Hepatocyte (in vitro differentiated cells): ENCODE results near the gene CMIP. TPM values are rescaled to one million over a fixed set of nuclear protein-coding genes. Genes with fewer than 3 reads are reported as not detected.
A peak's percentile ranks its signal among the peaks of the same experiment; 100 is the strongest.

Experiments
- DNase-seq: peaks from one replicate; pipeline ENCODE4 v3.0.0-alpha.2; 2016; ENCODE audit warnings: low spot score
- H2AFZ ChIP-seq: fragments of 200-600 bp; sonication (generic); 2 replicates; pipeline ENCODE4 v1.6.0; 2016; ENCODE audit warnings: antibody characterized with exemption, mild to moderate bottlenecking
- H3K27ac ChIP-seq: fragments of 200-600 bp; sonication (generic); 2 replicates; pipeline ENCODE4 v1.5.1; 2016; ENCODE audit warnings: mild to moderate bottlenecking
- H3K27me3 ChIP-seq: fragments of 200-600 bp; sonication (generic); 2 replicates; pipeline ENCODE4 v1.6.1; 2016
- H3K36me3 ChIP-seq: fragments of 200-600 bp; sonication (generic); replicated peaks from 2 replicates; pipeline ENCODE4 v1.5.1; 2016; ENCODE audit warnings: low read depth; ENCODE audit not compliant: insufficient read depth
- H3K4me1 ChIP-seq: fragments of 200-600 bp; sonication (generic); 2 replicates; pipeline ENCODE4 v1.5.1; 2016; ENCODE audit warnings: mild to moderate bottlenecking, moderate library complexity; ENCODE audit not compliant: insufficient read depth
- H3K4me2 ChIP-seq: fragments of 200-600 bp; sonication (generic); 2 replicates; pipeline ENCODE4 v1.6.0; 2016
- H3K4me3 ChIP-seq: fragments of 200-600 bp; sonication (generic); 2 replicates; pipeline ENCODE4 v1.5.1; 2016; ENCODE audit warnings: mild to moderate bottlenecking
- H3K79me2 ChIP-seq: fragments of 200-600 bp; sonication (generic); 2 replicates; pipeline ENCODE4 v1.6.0; 2017; ENCODE audit warnings: mild to moderate bottlenecking
- H3K9me2 ChIP-seq: fragments of 200-600 bp; sonication (generic); replicated peaks from 2 replicates; pipeline ENCODE4 v1.6.0; 2017; ENCODE audit warnings: mild to moderate bottlenecking; ENCODE audit not compliant: insufficient read depth
- H3K9me3 ChIP-seq: fragments of 200-600 bp; sonication (generic); 2 replicates; pipeline ENCODE4 v1.5.1; 2016; ENCODE audit warnings: low read depth, mild to moderate bottlenecking
- H4K20me1 ChIP-seq: fragments of 200-600 bp; sonication (generic); 2 replicates; pipeline ENCODE4 v1.6.0; 2016; ENCODE audit warnings: mild to moderate bottlenecking; ENCODE audit not compliant: insufficient read depth, poor library complexity, severe bottlenecking
- CTCF ChIP-seq: fragments of 200-600 bp; sonication (generic); IDR thresholded peaks from 2 replicates; pipeline ENCODE4 v1.5.1; 2016; ENCODE audit warnings: antibody characterized with exemption, mild to moderate bottlenecking; ENCODE audit not compliant: poor library complexity
- EZH2 ChIP-seq: fragments of 200-600 bp; sonication (generic); IDR thresholded peaks from 2 replicates; pipeline ENCODE4 v1.6.1; 2016; ENCODE audit warnings: antibody characterized with exemption, mild to moderate bottlenecking, borderline replicate concordance
- EZH2phosphoT487 ChIP-seq: fragments of 200-600 bp; sonication (generic); IDR thresholded peaks from one replicate; pipeline ENCODE4 v1.6.1; 2018; ENCODE audit warnings: antibody characterized with exemption, mild to moderate bottlenecking, low read depth, moderate library complexity; ENCODE audit not compliant: unreplicated experiment, severe bottlenecking
- WGBS: methylation state at CpG from one replicate; pipeline ENCODE4 v1.1.6; 2016; ENCODE audit warnings: low lambda C conversion rate; ENCODE audit errors: missing lambda C conversion rate; 5-methylcytosine and 5-hydroxymethylcytosine counted together
- polyA plus RNA-seq: library from polyadenylated mRNA; unstranded; fragments of >200 nt; fragmentation: Nextera tagmentation; extraction: Ambion mirVana; gene quantifications from 2 replicates; pipeline ENCODE4 v1.2.1, GENCODE V29; 2016
- total RNA-seq: library from RNA; depleted of rRNA; stranded (reverse); fragments of >200 nt; gene quantifications from 2 replicates; pipeline ENCODE4 v1.2.3, GENCODE V29; 2014

The CMIP gene
- total and polyA plus RNA-seq, 2 experiments from 2014 or later, result 5.8 to 17.8 TPM

- Histone ChIP-seq H3K9me3 (no peaks in the 10 kb centered on the region), H3K27ac (no peak overlapping the region), H4K20me1 (no peaks in the 10 kb centered on the region), H3K4me1 (peaks cover 4% of the 10 kb centered on the region), H2AFZ (peak overlapping the region; percentile 100), H3K79me2 (no peaks in the 10 kb centered on the region), H3K27me3 (no peaks in the 10 kb centered on the region), H3K9me2 (no peaks in the 10 kb centered on the region), H3K4me3 (peak overlapping the region; percentile 73), H3K36me3 (no peaks in the 10 kb centered on the region), H3K4me2 (peak overlapping the region; percentile 88)
- 40% methylated on average over 5 of the region's 5 CpGs for WGBS
- TF ChIP-seq EZH2phosphoT487, result no peak
- no peak for TF ChIP-seq CTCF
- no peak for TF ChIP-seq EZH2
- DNase-seq, result no peak
Observed at GRCh38 chr16:81746566-81746965, 302.0 kb downstream of the CMIP start.

- Histone ChIP-seq H3K4me2 (no peak overlapping the region), H3K27ac (no peak overlapping the region), H4K20me1 (no peaks in the 10 kb centered on the region), H3K9me2 (no peaks in the 10 kb centered on the region), H3K79me2 (no peaks in the 10 kb centered on the region), H3K36me3 (no peaks in the 10 kb centered on the region), H2AFZ (no peak overlapping the region), H3K4me1 (peaks cover 4% of the 10 kb centered on the region), H3K4me3 (no peak overlapping the region), H3K27me3 (no peaks in the 10 kb centered on the region), H3K9me3 (no peaks in the 10 kb centered on the region)
- TF ChIP-seq EZH2phosphoT487, result no peak
- no peak for TF ChIP-seq EZH2
- TF ChIP-seq CTCF, result no peak
- DNase-seq, result no peak
- 67% methylated on average over 7 of the region's 7 CpGs for WGBS
Observed at GRCh38 chr16:81748476-81749198, 304.0 kb downstream of the CMIP start.

GRCh38 chr16:81752225-81752875 is 307.7 kb downstream of the CMIP start:
- Histone ChIP-seq H3K9me3 (no peaks in the 10 kb centered on the region), H2AFZ (no peak overlapping the region), H4K20me1 (no peaks in the 10 kb centered on the region), H3K4me2 (no peak overlapping the region), H3K36me3 (no peaks in the 10 kb centered on the region), H3K27me3 (no peaks in the 10 kb centered on the region), H3K4me3 (no peak overlapping the region), H3K79me2 (no peaks in the 10 kb centered on the region), H3K9me2 (no peaks in the 10 kb centered on the region), H3K4me1 (no peaks in the 10 kb centered on the region), H3K27ac (no peak overlapping the region)
- DNase-seq, result no peak
- 77% methylated on average over 13 of the region's 13 CpGs for WGBS
- TF ChIP-seq EZH2phosphoT487 (no peak), CTCF (no peak), EZH2 (no peak)
